ENCODE measurements around the gene AHI1.

Gene AHI1

DNA sequence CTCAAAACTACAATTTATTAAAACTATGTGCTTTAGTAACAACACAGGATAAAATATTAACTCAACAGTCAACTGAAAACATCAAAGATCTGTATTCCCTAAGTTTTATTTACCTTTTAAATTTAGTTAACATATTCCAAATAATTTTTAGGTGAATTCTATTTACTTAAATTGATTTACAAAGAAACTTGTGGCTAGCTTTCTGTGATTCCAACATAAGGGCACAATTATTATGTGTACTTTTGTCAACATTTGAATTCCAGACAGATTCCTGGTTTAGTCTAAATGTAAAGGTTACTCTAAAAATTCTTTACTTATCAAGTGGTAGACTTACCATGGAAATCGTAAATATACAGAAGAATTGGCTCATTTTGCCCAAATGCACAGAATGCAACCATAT, 70.7 kb downstream of the AHI1 start:
- in situ Hi-C loops (cut with MboI; ENCODE audit: low sequenced_read_pairs, unreplicated experiment) = loop anchor here (25.0 kb wide), 3 partner anchors 240 to 1265 kb away; partner anchors contain the start of gene MYB
- DNase-seq (ENCODE audit: low spot score) = no peak
- TF ChIP-seq, protein P1, sequence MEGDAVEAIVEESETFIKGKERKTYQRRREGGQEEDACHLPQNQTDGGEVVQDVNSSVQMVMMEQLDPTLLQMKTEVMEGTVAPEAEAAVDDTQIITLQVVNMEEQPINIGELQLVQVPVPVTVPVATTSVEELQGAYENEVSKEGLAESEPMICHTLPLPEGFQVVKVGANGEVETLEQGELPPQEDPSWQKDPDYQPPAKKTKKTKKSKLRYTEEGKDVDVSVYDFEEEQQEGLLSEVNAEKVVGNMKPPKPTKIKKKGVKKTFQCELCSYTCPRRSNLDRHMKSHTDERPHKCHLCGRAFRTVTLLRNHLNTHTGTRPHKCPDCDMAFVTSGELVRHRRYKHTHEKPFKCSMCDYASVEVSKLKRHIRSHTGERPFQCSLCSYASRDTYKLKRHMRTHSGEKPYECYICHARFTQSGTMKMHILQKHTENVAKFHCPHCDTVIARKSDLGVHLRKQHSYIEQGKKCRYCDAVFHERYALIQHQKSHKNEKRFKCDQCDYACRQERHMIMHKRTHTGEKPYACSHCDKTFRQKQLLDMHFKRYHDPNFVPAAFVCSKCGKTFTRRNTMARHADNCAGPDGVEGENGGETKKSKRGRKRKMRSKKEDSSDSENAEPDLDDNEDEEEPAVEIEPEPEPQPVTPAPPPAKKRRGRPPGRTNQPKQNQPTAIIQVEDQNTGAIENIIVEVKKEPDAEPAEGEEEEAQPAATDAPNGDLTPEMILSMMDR (IDR thresholded peaks at IDR 0.05; ENCODE audit: borderline replicate concordance, control extremely low read depth, extremely low read depth, insufficient read depth, missing control alignments) = no peak

DNA sequence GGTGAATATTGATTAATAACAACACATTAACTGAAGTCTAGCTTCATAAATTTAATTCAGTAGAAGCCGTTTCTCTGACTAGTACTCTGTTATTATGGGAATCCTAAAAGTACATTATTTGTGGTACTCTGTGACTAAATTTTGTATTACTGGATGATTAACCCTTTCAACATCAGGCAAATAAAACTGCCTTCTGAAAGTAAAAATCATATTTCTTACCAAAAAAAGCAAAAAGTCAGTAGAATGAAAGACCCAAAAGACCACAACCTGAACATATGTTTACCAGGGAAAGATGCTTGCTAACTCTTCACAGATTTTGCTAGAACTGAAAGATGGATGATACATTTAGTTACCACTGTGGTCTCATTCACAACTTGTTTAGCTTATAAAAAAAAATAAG, 73.2 kb downstream of the AHI1 start:
- TF ChIP-seq, protein P1 (IDR thresholded peaks at IDR 0.05; ENCODE audit: borderline replicate concordance, control extremely low read depth, extremely low read depth, insufficient read depth, missing control alignments) = no peak
- in situ Hi-C loops (cut with MboI; ENCODE audit: low sequenced_read_pairs, unreplicated experiment) = no loop called here
- no peak for DNase-seq (ENCODE audit: low spot score)

DNA sequence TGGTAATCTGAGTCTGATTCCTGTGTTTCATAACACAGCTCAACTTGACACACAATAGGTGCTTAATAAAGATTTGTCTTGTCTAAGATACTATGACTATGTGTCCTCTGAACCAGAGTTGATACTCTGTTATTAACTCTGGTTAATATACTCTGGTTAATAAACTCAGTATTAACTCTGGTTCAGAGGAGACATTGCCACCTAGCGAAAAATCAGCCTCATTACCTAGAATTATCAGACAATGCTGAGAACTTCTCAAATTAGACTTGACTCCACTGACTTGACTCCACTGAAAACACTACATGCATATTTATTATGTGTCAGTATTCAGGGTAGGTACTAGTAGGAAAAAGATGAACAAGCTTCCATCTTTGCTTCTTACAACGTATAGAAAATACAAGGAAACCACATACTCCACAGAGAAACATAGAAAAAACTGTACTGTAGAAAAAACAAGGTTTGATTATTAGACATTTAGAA, 73.9 kb downstream of the AHI1 start:
- in situ Hi-C loops (cut with MboI; ENCODE audit: low sequenced_read_pairs, unreplicated experiment) = no loop called here
- peak; percentile 44 for DNase-seq (ENCODE audit: low spot score)
- TF ChIP-seq, protein P1 (IDR thresholded peaks at IDR 0.05; ENCODE audit: borderline replicate concordance, control extremely low read depth, extremely low read depth, insufficient read depth, missing control alignments) = peak; percentile 52

DNA sequence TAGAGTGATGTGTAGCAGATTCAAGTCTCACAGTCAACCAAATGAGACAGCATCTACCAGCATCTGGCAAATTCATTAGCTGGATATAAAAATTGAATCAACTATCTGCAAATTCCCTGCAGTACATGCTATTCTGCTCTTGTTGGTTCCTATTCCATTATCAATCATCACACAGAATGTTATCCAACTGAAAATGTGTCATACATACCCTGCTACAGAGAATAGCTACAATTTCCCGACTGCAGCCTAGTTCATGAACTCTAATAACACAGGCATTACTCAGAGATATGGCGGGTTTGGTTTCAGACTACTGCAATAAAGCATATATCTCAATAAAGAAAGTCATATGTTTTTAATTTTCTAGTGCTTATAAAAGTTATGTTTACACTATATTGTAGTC, 78.4 kb downstream of the AHI1 start:
- no peak for DNase-seq (ENCODE audit: low spot score)
- in situ Hi-C loops (cut with MboI; ENCODE audit: low sequenced_read_pairs, unreplicated experiment) = no loop called here
- TF ChIP-seq, protein P1 (IDR thresholded peaks at IDR 0.05; ENCODE audit: borderline replicate concordance, control extremely low read depth, extremely low read depth, insufficient read depth, missing control alignments) = no peak

DNA sequence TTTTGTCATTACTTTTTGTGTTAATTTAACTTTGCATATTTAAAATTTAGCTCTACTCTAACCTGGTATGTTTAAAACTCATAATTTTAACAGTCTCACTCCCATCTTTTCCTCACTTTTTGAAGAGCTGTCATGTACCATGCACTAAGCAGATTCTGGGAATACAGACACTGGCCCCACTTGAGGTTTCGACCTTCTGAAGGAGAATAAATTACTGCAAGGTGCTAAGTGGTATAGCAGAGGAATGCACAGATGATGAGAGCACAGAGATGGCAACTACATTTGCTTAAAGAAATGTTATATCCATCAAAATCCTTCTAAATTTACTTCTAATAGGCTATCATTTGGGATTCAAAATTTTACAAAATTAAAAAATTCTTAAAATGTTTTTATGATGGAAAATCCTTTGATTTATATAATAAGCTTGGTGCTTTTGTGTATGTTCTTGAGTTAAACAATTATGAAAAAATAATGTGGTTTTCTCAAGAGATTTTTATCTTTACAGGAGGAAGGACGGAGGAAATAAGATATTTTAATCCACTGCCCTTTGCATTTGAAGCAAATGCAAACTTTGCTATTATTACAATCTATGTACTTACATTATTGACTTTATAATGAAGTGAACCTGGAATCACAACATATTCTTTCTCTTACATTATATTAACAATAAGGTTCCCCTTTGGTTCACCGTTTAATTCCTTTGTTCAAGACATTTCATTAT, 79.3 kb downstream of the AHI1 start:
- TF ChIP-seq, protein P1 (IDR thresholded peaks at IDR 0.05; ENCODE audit: borderline replicate concordance, control extremely low read depth, extremely low read depth, insufficient read depth, missing control alignments) = no peak
- no peak for DNase-seq (ENCODE audit: low spot score)
- in situ Hi-C loops (cut with MboI; ENCODE audit: low sequenced_read_pairs, unreplicated experiment) = no loop called here

DNA sequence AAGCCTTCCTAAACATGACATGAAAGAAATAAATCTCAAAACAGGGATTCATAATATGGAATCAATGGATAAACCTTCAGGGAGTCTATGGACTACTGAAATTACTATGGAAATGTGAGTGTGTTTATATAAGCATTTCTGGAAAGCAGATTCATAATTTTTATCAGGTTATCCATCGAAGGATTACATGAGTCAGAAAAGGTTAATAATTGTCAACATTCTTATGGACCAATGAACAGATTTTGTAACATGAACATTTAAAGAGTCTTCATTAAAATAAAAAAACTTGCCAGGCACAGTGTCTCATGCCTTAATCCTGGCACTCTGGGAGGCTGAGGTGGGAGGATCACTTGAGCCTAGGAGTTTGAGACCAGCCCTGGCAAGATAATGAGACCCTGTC, 84.8 kb downstream of the AHI1 start:
- no peak for DNase-seq (ENCODE audit: low spot score)
- in situ Hi-C loops (cut with MboI; ENCODE audit: low sequenced_read_pairs, unreplicated experiment) = no loop called here
- TF ChIP-seq, protein P1 (IDR thresholded peaks at IDR 0.05; ENCODE audit: borderline replicate concordance, control extremely low read depth, extremely low read depth, insufficient read depth, missing control alignments) = no peak
